ENCODE measurements around the gene PAK5.

- no peak for TF ChIP-seq CTCF (IDR thresholded peaks at IDR 0.05)
- TF ChIP-seq EP300 (IDR thresholded peaks at IDR 0.05; ENCODE audit: low read depth) = no peak
- no peak for TF ChIP-seq POLR2A (IDR thresholded peaks at IDR 0.05)
- no peak for TF ChIP-seq POLR2AphosphoS5 (IDR thresholded peaks at IDR 0.05)
These were observed 323.7 kb downstream of the PAK5 start for GRCh38 chr20:9515214-9515585.
